Nephron (organoid): ENCODE measurements around the gene DVL3.

Source experiments
- H3K27ac Mint-ChIP-seq, 3 experiments: 2 replicates each; pipeline ENCODE4 v1.8.0; 2020; ENCODE audit warnings: mixed read lengths in 3 of 3, mild to moderate bottlenecking in 2 of 3, moderate library complexity in 1 of 3
- H3K27me3 Mint-ChIP-seq: 2 replicates; pipeline ENCODE4 v1.8.0; 2021; ENCODE audit warnings: low read depth, mild to moderate bottlenecking, moderate library complexity, mixed read lengths
- H3K36me3 Mint-ChIP-seq: 2 replicates; pipeline ENCODE4 v1.8.0; 2020; ENCODE audit warnings: low read depth, mixed read lengths
- H3K4me1 Mint-ChIP-seq: 2 replicates; pipeline ENCODE4 v1.8.0; 2020; ENCODE audit warnings: mixed read lengths
- H3K4me3 Mint-ChIP-seq, 3 experiments: 2 replicates each; pipeline ENCODE4 v1.8.0; 2020; ENCODE audit warnings: mild to moderate bottlenecking in 3 of 3, mixed read lengths in 3 of 3, moderate library complexity in 2 of 3
- H3K9me3 Mint-ChIP-seq: 2 replicates; pipeline ENCODE4 v1.8.0; 2020; ENCODE audit warnings: mixed read lengths
- CTCF ChIP-seq, 3 experiments: fragments of 200-600 bp; sonication (generic); IDR thresholded peaks; one replicate each; pipeline ENCODE4 v1.5.0; 2021; ENCODE audit warnings: antibody characterized with exemption in 3 of 3; ENCODE audit not compliant: unreplicated experiment in 3 of 3

DVL3 gene

GRCh38 chr3:184165543-184165942 is 10.4 kb downstream of the DVL3 start:
- Mint-ChIP-seq H3K27me3 (no peaks in the 10 kb centered on the region), H3K27ac (no peak overlapping the region), H3K36me3 (peaks cover 64% of the 10 kb centered on the region), H3K4me1 (peaks cover 14% of the 10 kb centered on the region), H3K4me3 (no peak overlapping the region), H3K9me3 (no peaks in the 10 kb centered on the region)
- TF ChIP-seq CTCF (IDR thresholded peaks at IDR 0.05; ENCODE audit: unreplicated experiment in 3 of 3) = no peak

GRCh38 chr3:184166671-184167070 is 11.5 kb downstream of the DVL3 start:
- Mint-ChIP-seq H3K27me3 (no peaks in the 10 kb centered on the region), H3K4me1 (peaks cover 2% of the 10 kb centered on the region), H3K4me3 (no peak overlapping the region), H3K27ac (no peak overlapping the region), H3K36me3 (peaks cover 70% of the 10 kb centered on the region), H3K9me3 (no peaks in the 10 kb centered on the region)
- no peak for TF ChIP-seq CTCF (IDR thresholded peaks at IDR 0.05; ENCODE audit: unreplicated experiment in 3 of 3)

- Mint-ChIP-seq H3K27ac (no peak overlapping the region), H3K27me3 (no peaks in the 10 kb centered on the region), H3K36me3 (peaks cover 75% of the 10 kb centered on the region), H3K9me3 (no peaks in the 10 kb centered on the region), H3K4me1 (no peaks in the 10 kb centered on the region), H3K4me3 (no peak overlapping the region)
- no peak for TF ChIP-seq CTCF (IDR thresholded peaks at IDR 0.05; ENCODE audit: unreplicated experiment in 3 of 3)
Observed at GRCh38 chr3:184167786-184168185, 12.6 kb downstream of the DVL3 start.

GRCh38 chr3:184168363-184169120 is 13.4 kb downstream of the DVL3 start:
- Mint-ChIP-seq H3K27ac (peak overlapping the region in 2 of 3 experiments; percentile 15 to 75), H3K4me1 (no peaks in the 10 kb centered on the region), H3K9me3 (no peaks in the 10 kb centered on the region), H3K4me3 (no peak overlapping the region), H3K36me3 (peaks cover 74% of the 10 kb centered on the region), H3K27me3 (no peaks in the 10 kb centered on the region)
- no peak for TF ChIP-seq CTCF (IDR thresholded peaks at IDR 0.05; ENCODE audit: unreplicated experiment in 3 of 3)

GRCh38 chr3:184169896-184170875 is 15.0 kb downstream of the DVL3 start:
- peaks cover 9% of the 10 kb centered on the region for H3K4me1 Mint-ChIP-seq
- H3K9me3 Mint-ChIP-seq = no peaks in the 10 kb centered on the region
- peaks cover 60% of the 10 kb centered on the region for H3K36me3 Mint-ChIP-seq
- no peak overlapping the region for H3K27ac Mint-ChIP-seq
- no peaks in the 10 kb centered on the region for H3K27me3 Mint-ChIP-seq
- TF ChIP-seq CTCF (IDR thresholded peaks at IDR 0.05; ENCODE audit: unreplicated experiment in 3 of 3) = no peak
- H3K4me3 Mint-ChIP-seq = no peak overlapping the region
